Fibroblast of mammary gland (primary cell): ENCODE measurements around the gene GARS1.

ENCODE experiments used
- DNase-seq: peaks from one replicate; pipeline ENCODE4 v3.0.0-alpha.2; 2010; ENCODE audit warnings: low read depth
- H3K4me3 ChIP-seq: 2 replicates; pipeline ENCODE4 v1.5.1; 2011; ENCODE audit warnings: low read depth, mild to moderate bottlenecking, low read length, moderate library complexity; ENCODE audit not compliant: control insufficient read depth
- CTCF ChIP-seq: conservative IDR thresholded peaks from 2 replicates; pipeline ENCODE4 v1.5.1; 2011; ENCODE audit warnings: low read depth, low read length, inconsistent platforms; ENCODE audit not compliant: control insufficient read depth, insufficient read depth

GARS1 gene

GRCh38 chr7:30594048-30594539 lies 584 bp upstream of the GARS1 start:
- H3K4me3 ChIP-seq, result peak overlapping the region; percentile 94
- DNase-seq, result peak; percentile 36
- no peak for TF ChIP-seq CTCF

DNA sequence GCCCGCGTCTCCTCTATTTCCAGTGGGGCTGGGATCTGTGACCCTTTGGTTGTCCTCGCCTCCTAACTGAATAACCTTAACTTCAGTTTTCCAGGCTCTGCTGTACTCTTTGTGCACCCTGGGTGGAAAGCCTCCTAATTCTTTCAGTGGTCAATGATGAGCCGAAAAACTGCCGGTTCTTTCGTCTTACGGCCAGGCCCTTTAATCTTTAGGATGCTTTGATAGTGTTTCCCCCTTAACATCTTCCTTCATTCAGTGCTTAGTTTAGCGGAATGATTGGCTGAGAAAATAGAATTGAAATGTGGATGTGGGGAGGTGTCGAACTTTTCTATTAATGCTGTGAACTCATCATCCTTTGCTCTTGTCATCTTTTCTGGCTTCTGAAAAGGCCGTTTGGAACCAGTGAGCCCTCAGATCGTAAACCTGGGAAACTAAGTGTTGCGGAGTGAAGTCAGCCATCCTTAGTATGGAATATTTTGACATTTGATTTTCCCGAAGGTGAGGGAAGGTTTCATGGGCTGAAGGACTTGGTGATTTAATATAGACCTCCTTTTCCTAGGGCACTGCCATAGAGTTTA lies 847 bp downstream of the GARS1 start:
- no peak for DNase-seq

GRCh38 chr7:30596014-30596641 lies 1.4 kb downstream of the GARS1 start:
- DNase-seq, result peak; percentile 56
- TF ChIP-seq CTCF, result no peak
- peak overlapping the region; percentile 94 for H3K4me3 ChIP-seq

More for the DNA sequence above, 847 bp downstream of the GARS1 start:
- H3K4me3 ChIP-seq, result peak overlapping the region; percentile 94
- TF ChIP-seq CTCF, result no peak

GRCh38 chr7:30596721-30597120 lies 2.0 kb downstream of the GARS1 start:
- peak overlapping the region; percentile 94 for H3K4me3 ChIP-seq
- DNase-seq, result peak; percentile 50
- no peak for TF ChIP-seq CTCF

DNA sequence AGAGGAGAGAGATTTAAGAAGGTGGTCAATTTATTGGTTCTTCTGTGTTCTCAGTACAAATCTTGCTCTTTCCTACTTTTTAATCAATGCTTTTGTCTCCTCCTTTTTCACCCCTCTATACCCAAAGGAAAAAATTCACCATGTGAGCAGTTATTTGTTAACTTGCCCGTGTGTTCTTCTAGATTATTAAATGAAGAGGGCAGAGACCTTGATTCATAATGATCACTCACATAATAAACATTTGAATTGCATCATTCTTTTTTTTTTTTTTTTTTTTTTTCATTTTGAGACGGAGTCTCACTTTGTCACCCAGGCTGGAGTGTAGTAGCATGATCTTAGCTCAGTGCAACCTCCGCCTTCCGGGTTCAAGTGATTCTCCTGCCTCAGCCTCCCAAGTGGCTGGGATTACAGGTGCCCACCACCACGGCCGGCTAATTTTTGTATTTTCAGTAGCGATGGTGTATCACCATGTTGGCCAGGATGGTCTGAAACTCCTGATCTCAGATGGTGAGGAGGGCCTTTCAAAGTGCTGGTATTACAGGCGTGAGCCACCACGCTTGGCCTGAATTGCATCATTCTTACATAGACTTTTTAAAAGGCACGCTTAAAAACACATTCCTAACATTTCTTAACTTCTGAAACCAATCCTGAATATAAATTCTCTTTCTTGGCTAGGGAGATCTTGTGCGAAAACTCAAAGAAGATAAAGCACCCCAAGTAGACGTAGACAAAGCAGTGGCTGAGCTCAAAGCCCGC lies 3.6 kb downstream of the GARS1 start:
- no peak overlapping the region for H3K4me3 ChIP-seq

DNA sequence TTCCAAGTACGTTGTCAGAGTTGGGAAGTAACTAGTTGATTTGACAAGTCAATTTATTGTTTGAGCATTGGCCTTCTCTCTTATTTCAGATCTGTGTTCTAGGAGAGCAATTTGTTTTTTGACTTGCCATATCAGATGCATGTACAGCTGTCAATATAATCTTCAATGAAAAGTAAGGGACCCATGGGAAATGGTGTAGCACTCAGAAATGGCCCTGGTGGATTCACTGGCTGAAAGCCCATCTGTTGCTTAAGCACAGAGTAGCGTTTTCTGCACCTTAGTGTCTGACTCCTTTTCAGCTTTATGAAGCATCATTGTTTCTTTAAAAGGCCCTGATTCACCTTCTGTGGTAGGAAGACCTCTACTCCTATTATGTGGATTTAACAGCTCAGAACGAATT lies 10.2 kb downstream of the GARS1 start:
- TF ChIP-seq CTCF, result no peak
- no peak overlapping the region for H3K4me3 ChIP-seq
- peak; percentile 24 for DNase-seq

More for the DNA sequence above, 3.6 kb downstream of the GARS1 start:
- TF ChIP-seq CTCF, result no peak
- peak; percentile 56 for DNase-seq
